HG02623 (cell line): ENCODE measurements around the gene CEP95.

ENCODE experiments used
- ATAC-seq: cut with Tn5 transposase; IDR thresholded peaks from one replicate; pipeline ENCODE4 v1.9.1; 2021; ENCODE audit warnings: moderate library complexity; ENCODE audit not compliant: unreplicated experiment

CEP95 gene

DNA sequence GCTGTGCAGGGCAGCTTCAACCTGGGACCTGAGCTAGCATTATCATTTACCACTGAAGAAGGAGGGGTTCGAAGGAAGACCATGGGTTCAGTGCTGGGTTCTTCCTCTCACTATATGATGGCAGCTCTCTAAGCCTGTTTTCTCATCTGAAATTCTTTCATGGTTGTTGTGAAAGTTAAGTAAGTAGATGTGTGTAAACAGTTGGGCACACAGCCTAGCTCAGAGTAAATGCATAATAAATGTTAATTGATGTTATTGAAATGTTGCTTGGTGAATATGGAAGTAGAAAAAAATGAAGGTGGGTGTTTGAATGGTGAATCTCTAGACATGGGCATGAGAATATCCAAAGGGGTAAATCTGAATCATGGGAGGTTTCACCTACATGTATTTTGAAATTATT is 9.1 kb downstream of the CEP95 start:
- no peak for ATAC-seq

DNA sequence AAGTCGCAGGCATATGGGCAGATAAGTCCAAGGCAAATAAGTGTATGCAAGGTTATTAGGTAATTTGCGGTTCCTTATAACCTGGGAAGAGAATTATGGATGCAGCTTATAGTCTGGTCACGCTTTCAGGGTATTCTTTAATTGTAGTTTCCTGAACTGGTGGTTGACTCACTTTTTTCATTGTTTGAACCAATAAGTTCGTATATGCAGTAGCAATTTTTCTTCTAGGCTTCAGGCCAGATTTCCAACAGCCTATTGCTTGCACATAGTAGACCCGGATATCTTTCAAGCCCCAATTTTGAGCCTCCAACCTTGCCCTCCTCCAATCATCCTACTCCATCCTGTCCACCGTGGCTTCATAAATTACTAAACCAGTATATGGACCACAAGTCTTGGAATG is 12.8 kb downstream of the CEP95 start:
- ATAC-seq = no peak

DNA sequence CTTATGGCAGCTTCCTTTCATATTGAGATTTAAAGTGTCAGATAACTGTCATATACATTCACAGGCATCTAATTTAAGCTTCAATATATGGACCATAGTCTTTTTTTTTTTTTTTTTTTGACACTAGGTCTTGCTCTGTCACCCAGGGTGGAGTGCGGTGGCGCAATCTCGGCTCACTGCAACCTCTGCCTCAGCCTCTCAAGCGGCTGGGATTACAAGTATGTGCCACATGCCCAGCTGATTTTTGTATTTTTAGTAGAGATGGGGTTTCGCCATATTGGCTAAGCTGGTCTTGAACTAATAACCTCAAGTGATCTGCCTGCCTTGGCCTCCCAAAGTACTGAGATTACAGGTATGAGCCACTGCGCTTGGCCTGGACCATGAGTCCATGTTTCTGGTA is 13.6 kb downstream of the CEP95 start:
- no peak for ATAC-seq

DNA sequence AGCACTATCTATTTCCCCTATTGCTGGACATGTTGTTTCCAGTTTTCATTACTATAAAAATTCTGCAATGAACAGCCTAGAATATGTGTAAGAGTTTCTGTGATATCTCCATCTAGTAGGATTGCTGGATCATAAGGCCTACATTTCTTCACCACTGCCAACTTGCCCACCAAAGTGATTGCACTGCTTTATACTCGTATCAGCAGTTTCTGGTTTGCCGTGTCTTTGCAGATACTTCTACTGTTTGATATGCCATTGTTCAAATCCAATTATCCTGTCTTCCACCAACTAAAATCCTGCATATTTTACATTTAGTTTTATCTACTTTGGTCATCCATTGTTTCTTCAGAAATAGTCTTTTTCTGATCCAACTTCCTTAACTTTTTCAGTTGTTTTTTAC is 21.1 kb downstream of the CEP95 start:
- no peak for ATAC-seq

DNA sequence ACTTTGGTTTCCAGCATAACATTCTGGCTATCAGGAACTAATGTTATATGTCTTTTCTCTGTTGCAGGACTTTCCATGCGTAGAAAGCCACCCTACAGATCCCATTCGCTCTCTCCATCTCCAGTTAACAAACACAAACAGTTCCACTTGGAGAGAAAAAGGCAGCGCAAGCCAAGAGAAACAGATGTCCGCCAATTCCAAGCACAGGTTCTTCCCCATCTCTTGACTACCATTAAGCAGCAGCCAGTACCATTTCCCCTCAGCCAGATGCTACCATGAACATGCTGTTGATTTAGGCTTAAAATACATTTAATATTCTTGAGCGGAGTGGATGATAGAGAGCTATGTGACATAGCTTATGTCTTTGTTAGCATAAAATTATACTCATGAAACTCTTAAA is 22.4 kb downstream of the CEP95 start:
- ATAC-seq = no peak

DNA sequence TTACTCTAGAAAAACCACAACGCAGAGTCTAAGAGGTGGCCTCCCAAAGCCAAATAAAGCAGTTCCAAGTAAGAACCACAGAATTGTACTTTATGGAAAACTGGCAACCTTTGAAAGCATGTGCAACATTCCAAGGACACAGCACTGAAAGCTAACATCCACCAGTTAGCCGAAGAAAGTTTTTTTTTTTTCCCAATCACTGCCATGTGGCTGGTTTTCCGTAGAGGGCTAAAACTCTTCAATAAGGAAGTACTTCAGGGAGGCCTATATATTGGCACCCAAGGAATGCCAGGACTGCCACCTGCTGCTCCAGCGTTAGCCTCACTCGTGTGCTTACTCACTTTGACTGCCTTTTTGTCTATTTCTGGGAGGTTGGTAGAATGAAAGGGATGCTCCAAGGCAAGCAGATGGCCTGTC is 25.2 kb downstream of the CEP95 start:
- ATAC-seq = no peak

DNA sequence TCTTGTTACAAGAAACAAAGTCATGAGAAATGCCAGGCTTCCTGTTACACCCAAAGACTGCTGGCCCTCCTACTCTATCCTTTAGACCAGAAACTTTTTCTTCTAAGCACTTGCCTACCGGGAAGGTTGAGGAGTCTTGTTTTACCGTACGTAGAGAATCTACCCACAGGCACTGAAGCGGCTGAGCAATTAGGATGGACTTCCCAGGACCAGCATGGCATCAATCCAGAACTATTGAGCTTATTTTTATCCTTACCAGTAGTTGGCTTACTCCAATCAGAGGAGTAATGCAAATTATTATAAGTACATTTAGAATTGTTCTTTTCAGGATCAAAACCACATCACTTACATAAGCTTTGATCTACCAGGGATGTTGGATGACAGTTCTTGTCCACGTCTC is 25.6 kb downstream of the CEP95 start:
- no peak for ATAC-seq

DNA sequence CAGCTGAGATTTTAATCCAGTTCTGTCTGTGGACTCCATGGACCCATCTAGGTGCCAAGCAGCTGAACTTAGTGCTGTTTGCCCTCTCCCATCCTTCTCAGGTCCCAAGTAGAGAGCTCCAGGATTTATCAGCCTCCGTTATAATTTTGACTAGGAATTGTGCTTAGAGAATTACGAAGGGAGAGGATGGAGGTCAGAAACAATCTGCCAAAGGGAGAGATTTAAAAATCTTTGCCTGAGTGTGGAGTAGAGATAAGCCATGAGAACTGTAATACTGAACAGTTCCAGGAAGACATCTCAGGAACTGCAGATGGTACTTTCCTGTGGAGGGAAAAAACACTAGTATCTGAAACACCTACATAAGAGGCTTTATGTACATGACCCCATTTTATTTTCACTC is 27.0 kb downstream of the CEP95 start:
- no peak for ATAC-seq

DNA sequence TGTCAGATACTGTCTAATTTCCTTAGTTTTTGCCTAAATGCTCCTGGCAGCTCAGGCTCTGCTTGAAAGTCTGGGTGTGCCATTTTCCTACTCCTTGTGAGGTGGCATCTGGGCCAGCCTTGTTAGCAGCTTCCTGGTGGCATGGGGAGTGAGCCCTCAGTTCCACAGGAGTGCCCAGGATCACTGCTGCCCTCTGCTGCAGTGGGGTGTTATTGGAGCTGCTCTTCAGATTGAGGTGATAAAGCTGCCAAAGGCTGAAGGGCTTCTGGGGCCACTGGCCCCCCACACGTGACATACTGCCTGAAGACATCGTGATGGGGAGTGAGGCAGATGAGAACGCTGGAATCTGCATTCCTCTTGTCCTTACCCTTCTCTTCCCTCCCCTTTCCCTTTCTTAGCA is 27.4 kb downstream of the CEP95 start:
- no peak for ATAC-seq

DNA sequence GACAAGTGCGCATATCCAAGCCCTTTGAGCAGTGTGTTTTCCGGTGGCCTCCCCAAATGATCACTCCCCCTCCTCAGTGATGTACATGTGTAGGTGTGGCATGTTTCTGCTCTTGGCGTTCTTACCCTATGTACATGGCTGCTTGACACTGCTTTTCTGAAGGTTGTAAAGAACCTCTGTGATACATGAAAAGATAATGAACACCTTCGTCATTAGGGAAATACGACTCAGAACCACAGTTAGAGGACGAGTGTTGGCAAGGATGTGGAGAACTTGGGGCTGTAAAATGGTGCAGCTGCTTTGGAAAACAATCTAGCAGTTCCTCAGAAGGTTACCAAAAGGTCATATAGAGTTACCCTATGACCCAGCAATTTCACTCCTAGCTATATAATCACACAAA is 28.6 kb downstream of the CEP95 start:
- no peak for ATAC-seq

DNA sequence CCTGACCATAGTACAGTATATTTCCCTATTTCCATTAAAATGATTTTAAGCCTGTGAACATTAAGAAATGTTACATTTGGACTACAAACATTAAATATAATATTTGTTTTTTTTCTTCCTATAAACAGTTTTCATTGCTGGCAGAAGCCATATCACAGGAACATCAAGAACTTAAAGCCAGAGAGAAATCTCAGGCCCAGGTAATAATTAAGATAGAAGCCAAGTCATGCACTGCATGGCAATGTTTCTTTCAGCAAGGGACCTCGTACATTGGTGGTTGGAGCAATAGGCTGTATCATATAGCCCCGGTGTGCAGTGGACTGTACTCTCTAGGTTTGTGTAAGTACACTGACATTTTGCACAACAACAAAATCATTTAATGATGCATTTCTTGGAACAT is 30.1 kb downstream of the CEP95 start:
- no peak for ATAC-seq

DNA sequence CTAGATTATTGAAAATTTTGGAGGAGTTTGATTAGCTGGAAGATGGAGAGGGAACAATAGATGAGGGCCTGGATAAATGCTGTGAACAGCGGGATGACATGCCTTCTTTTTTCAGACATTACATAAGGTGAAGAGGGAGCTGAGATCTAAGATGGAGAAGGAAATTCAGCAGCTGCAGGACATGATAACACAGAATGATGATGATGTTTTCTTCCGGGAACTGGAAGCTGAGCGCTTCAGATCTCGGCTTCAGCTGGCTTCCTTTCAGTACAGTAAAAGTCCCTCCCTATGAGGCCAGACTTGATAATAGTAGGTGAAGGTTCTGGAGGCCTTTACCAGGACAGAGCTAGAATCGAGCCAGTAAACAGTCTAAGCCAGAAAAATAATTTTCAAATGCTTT is 30.7 kb downstream of the CEP95 start:
- ATAC-seq = no peak

DNA sequence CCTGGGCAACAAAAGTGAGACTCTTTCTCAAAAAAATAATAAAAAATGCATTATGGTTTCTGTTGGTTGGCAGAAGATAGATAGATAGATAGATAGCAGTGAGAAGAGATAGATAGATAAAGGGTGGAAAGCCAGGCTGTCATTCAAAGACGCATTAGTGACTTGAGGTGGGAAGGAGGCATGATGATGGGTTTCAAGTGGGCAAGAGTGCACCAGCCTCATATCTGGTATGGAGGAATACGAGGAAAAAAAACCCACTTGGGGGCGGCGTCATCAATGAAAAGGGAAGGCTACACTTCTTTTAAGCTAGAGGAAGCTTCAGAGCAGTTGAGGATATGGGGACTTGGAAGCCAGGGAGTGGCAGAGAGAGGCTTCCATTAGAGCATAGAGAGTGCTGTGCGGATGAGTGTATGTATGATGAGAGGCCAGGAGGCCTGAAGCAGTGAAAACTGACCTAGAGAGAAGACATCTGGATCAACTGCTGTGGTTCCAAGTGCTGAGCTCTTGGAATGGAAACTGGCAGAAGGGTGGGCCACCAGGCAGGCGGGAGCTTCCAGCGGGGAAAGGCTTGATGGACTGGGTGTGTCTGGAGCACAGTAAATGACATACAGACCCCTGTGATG is 31.8 kb downstream of the CEP95 start:
- no peak for ATAC-seq

DNA sequence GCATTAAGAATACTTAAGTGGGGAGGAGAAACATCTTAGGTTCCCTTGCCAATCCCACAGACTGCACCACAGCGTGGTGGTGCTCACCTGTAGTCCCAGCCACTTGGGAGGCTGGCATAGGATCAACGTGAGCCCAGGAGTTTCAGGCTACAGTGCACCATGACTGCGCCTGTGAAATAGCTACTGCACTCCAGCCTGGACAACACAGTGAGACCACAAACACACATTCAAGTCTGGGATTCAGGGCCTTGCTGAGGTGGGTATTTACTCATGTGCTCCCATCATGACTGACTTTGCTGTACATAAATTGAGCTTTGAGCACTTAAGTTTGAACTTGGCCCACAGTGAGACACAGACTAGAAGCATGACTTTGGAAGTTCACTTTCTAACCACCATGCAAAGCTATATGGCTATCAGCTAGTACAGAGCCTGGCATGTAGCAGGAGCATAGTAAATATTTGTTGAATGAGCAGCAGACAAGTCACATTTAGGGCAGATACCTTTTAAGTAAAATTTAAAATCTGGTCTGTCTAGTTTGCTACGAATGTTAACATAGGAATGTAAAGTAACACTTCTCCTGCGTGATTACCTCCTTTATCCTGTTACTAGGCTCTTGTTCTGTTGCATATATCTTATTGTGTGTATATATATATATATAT is 33.5 kb downstream of the CEP95 start:
- no peak for ATAC-seq

DNA sequence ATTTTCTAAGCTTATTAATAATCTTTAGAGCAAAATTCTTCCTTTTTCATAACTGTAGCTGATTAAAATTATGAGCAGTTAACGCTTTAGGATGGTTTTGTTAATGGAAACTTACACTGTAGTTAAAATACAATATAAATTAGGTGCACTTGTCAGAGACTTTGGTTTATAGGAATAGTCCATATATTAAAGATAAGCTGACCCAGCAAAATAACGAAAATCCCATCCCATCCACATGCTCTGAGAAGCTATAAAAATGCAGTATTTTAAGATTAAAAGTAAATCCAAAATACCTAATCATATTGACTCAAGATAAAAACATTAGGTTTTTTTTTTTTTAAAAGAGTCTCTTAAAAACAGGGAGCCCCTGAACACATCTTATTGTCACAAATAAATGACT is 38.0 kb downstream of the CEP95 start:
- ATAC-seq = no peak

DNA sequence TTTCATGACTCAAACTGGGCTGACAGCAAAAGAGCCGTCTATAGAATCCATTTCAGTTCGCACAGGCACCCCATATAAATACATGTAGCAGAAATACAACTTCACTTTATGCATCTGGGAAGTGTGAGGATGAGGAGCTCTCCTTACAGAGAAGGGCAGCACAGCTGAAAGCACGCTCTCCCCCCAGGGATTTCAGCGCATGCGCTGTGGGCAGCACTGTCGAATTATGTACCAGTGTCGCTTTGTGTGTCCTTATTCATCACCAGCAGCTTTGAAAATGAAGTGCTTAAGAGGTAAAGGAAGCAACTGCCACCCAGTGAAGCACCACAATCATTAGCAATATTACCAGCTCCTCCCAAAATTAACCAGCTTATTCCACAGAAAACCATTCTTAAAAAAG is 39.9 kb downstream of the CEP95 start:
- ATAC-seq = no peak

DNA sequence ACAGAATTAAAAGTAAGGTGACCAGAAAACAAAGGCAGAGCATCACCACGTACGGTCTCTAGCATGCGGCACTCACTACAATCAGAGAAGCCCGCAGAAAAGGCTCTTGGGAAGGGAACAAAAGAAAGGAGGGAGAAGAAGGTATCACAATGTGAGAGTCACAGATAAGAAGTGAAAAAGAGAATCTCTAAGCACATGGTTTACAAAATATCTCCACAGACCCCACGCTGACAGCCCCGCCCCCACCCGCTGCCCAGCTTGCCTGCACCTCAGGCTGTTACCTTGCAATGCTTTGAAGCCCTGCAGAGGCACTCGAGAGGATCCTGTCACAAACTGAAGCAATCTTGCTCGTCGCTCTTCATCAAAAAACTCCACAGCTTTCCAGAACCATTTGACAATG is 40.5 kb downstream of the CEP95 start:
- ATAC-seq = no peak

DNA sequence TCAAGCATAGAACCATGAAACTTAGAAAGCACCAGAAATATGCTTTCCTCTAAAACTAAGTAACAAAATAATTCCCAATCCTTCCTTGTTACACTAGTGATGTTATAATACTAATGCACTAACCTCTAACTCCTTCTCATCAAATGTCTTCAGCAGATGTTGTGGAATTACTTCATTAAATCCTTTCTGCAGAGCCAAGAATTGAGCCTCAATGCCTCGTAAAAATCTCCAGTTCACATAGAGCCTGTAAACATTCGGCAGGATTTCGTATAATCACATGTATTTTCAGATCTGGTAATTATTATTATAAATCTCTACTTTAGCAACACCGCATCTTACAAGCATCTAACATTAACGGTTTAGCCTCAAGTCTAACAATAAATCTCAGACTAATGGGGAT is 44.7 kb downstream of the CEP95 start:
- no peak for ATAC-seq

DNA sequence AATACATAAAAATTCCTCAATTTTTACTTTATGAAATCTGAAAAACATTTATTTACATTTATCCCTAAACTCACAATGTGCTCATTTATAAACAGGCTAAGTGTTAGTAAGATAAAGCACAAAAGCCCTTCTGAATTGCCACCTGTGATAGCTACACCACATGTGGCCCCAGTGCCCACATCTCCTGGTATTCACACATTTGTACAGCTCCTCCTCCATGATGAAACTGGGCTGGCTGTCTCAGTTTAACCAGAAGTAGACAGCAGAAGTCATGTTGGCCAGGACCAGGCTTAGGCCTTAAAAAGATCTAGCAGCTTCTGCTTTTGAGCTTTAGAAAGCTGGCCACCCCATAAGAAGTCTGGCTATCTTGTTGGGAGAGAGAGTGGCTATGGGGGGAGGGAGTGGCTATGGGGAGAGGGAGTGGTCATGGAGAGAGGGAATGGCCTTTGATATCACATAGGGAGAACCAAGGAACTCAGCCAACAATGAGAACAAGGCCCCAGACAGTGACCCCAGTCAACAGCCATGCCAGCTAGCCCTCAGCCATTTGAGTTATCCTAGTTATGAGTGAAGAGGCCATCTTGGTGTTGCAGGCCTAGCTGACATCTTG is 47.4 kb downstream of the CEP95 start:
- ATAC-seq = no peak

DNA sequence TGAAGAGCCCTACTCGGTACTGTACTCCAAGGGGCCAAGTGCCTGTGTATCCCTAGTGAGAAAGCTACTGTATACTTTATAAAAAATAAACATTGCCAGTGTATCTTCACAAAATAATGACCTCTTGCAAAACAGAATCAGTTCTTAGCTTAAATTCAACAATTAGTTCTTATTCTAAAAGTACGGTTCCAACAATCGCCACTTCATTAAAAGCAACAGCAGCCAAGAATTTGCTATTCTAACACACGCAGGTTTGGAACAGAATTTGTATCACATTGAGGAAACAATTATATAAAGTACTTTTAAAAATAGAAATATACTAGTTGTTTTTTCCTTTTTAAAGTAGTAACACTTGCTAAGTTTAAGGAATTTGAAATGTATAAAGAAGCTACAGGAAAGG is 48.5 kb downstream of the CEP95 start:
- no peak for ATAC-seq

DNA sequence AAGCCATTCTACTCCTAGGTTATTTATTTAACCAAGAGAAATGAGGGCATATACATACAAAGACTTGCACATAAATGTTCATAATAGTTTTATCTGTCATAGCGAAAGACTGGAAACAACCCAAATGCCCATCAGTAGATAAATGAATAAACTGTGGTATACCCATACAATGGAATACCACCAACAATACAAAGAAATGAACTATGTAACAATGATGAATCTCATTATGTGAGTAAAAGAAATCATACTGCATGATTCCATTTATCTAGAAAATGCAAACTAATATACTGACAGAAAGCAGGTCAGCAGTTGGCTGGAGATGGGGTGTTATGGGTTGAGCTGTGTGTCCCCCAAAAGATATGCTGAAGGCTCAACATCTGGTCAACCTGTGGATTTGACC is 57.3 kb downstream of the CEP95 start:
- ATAC-seq = no peak

DNA sequence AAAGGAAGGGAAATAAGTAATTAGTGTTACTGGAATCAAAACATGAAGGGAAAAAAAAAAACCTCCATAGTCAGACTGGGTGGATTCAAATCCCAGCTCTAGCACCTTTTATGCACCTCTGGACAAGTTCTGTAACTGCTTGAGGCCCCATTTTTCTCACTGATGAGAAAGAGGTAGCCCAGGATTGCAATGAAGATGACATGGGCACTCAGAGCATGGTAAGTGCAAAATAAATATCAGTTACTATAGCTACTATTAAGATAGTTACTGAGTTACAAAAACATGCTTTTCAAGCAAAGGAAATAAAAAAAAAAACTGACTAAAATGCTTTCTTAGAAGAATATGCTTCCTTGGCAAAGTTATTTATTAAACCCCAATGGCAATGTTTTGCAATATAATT is 58.8 kb downstream of the CEP95 start:
- no peak for ATAC-seq

DNA sequence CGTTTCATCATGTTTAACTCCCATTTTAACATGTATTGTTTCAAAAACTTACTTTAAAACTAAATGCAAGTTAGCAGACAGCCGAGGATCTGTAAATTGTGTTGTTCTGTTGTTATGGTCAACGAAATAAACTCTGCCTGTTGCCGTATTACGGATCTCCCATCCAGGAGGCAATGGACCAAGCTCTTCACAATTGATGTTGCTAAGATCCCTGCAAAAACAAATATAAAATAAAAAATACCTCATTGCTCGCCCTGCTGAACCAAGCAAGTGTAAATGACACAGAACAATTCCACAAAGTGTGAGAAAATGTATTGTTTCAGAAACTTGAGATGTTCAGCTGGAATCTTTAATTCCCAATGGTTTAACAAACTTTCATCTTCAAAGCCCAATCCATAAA is 65.0 kb downstream of the CEP95 start:
- no peak for ATAC-seq
